DMS 273 (cell line): ENCODE measurements around the gene IFNA16.
"Not testable (repeated sequence)": the region's sequence is repeated elsewhere in the genome, so short reads cannot be mapped to it uniquely, and the experiment has no call there.

Source experiments
- DNase-seq: peaks from one replicate; lab custom pipeline; 2025; ENCODE audit not compliant: unreplicated experiment; lab: John Stamatoyannopoulos, UW

Gene IFNA16

DNA sequence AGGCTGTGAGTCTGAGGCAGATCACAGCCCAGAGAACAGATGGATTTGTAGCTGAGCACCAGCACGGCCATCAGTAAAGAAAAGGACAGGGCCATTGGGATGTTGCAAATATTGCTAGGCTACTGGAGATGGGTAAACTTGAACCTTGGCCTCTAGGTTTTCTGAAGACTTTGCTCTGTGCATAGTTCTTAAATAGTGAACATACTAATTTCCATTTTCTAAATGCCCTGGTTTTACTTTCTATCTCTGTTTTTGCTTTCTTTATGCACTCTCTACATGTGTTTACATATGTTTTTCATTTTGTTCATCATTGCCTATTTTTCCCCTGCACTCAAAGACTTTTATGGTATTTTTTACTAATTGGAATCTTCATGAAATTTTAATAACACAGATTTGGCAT is at the start of gene IFNA16:
IFNA16 (minus strand) TSS at position 101 of the 400 bp plus-strand sequence; CDS start at position 95, 6 bp downstream.
- not testable (repeated sequence) for DNase-seq

GRCh38 chr9:21265421-21266189 is 48.5 kb upstream of the IFNA16 start:
- no peak for DNase-seq

DNA sequence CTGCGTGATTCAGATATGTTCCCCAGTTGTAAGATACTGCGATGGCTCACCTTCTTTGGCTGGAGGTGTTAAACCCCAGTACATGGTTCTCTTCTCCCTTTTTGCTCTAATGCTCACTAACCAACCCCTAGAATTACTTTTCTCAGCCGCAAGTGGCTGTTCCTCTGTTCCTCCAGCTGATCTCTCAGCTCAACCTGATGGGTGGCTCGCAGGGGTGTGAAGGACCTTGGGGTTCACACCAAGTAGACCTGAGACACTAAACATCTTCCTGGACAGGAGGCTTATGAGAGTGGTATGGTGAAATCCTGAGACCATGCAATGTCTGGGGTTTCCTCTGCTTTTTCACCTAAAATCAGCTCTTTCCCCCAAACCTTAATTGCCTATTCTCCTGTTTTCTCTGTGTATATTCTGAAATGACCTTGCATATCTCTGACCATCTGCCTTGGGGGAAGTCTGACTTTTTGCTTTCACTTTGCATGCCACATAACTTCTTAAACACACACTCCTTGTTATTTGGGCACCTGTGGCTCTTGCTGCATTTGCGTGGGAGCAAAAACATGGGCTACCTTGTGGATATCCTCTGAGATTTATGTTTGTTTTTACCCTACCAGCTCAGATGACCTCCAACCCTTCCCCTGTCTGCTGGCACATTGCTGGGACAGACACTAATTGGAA is 38.6 kb upstream of the IFNA16 start:
- DNase-seq: peak; percentile 8

DNA sequence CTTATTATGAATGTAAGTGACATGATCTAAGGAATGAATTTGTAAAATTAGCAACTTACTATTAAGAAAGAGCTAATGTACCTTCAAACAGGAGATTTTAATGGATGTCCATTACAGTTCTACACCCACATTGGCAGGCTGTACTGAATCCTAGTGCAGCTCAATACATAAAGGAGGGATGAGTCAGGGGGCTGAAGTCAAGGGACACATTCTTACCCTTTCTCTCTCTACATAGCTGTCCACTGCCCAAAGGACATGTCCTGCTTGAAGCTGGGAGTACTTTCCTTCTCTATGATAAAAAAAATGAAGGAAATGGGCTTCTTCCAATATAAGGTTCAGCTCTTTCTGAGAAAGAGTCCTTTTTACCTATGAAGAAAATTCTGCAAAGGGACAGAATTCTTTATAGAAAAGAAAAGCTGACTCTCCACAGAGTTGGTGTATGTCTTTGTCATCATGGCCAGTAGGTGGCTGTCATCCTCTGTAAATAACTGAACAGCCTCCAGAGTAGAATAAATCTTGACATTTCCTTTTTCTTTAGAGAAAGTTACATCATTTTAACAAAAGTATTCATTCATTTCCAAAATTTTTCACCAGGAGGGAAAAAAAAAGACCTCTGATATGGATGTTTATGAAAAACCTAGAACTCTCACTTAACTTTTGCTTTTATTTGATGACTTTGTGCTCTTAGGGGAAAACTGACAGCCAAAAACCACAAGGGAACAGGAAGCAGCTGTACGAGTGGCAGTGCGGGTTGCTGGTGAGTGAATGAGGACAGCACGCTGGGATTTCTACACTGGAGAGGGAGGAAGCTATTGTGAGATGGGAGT is 35.8 kb upstream of the IFNA16 start:
- peak; percentile 54 for DNase-seq

GRCh38 chr9:21251638-21252037 is 34.5 kb upstream of the IFNA16 start:
- DNase-seq: no peak

GRCh38 chr9:21251190-21251589 is 34.1 kb upstream of the IFNA16 start:
- no peak for DNase-seq

- no peak for DNase-seq
Measured at GRCh38 chr9:21244836-21245235, 27.7 kb upstream of the IFNA16 start.

- DNase-seq: no peak
Measured at GRCh38 chr9:21239911-21240310, 22.8 kb upstream of the IFNA16 start, which contains the start of gene IFNA14. TSS of gene IFNA14 (minus strand) at chr9:21240005. CDS start at chr9:21239935, 70 bp downstream.

GRCh38 chr9:21236360-21236714 is 19.2 kb upstream of the IFNA16 start:
- DNase-seq: not testable (repeated sequence)

DNA sequence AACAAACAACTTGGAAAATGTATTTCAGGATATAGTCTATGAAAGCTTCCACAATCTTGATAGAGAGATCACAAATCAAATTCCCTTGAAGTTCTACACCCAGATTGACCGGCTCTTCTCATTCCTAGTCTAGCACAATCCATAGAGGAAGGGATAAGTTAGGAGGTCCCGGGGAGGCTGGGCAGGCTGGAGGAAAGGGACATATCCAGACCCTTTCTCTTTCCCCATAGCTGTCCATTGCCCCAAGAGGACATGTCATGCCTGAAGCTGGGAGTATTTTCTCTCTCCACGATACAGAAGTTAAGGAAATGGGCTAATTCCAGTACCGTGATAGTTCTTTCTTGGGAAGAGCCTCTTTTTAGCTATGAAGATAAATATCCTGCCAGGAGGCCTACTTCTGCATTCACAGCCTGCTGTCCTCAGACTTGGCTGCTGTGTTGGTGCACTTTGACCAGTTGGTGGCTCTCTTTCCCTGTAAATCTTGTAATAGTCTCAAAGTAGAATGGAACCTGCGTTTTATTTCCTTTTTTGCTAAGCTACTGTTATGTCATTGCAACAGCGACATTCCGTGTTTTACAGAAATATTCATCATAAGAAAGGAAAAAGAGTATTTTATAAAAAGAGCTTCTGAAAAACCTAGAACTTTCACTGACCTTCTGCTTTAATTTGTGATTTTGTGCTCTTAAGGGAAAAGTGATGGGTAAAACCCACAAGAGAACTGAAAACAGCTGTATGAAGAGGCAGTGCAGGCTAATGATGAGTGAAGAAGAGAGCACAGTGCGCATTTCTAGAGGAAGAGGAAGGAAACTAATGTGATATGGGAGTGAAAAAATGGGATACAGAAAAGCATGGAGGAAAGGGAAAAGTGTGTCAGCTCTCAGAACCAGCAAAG is 18.6 kb upstream of the IFNA16 start:
- peak; percentile 62 for DNase-seq

DNA sequence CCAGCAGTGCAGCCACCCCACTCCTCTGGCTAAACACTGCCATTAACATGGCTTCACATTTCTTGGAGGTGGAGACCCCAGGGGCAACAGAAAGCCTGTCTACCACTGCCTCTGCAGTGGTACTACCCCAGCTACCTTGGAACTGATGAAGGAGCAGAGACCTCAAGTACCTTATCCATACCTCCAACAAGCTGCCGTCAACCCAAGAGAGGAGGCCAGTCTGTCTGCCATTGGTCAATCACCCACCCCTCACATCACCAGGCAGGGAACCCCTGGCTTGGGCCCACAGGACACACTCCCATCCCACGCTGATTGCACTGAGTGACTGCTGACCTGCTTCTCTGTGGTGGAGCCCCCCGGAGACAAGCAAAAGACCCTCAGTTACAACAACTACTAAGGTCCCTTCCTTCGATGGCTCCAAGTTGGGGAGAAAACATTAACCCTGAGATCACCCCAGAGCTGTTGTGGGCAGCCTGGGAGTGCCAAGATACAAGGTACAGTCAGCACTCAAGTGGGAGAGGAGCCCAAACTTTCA is 17.1 kb upstream of the IFNA16 start:
- DNase-seq: no peak

- no peak for DNase-seq
Measured at GRCh38 chr9:21233258-21233657, 16.1 kb upstream of the IFNA16 start.

- DNase-seq: no peak
Measured at GRCh38 chr9:21228122-21228521, 11.0 kb upstream of the IFNA16 start, which contains the start of gene IFNA17. TSS of gene IFNA17 (minus strand) at chr9:21228222. CDS start at chr9:21228173, 49 bp downstream.

- DNase-seq: peak; percentile 31
Measured at GRCh38 chr9:21213411-21214326, 3.4 kb downstream of the IFNA16 start.

DNA sequence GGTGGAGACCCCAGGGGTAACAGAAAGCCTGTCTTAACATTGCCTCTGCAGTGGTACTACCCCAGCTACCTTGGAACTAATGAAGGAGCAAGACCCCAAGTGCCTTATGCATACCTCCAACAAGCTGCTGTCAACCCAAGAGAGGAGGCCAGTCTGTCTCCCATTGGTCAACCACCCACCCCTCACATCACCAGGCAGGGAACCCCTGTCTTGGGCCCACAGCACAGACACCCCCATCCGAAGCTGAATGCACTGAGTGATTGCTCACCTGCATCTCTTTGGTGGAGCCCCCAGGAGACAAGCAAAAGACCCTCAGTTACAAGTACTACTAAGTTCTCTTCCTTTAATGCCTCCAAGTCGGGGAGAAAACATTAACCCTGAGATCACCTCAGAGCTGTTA is 5.0 kb downstream of the IFNA16 start:
- DNase-seq: not testable (repeated sequence)

DNA sequence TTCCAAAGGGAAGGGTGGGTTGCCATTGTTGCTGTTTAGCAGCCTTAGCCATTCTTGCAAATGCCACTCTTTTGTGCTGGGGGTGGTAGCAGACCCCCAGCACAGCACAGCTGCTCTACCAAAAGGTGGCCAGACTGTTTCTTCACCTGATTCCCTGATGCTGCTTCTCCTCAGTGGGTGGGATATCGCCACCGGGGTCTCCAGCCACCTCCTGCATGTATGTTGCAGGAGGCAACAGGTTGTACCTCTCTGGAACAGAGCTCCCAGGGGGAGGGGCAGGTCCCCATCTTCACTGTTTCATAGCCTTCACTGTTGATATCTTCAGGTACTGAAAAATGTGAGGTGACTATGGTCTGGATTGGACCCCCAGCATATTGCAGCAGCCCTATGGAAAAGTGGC is 6.3 kb downstream of the IFNA16 start:
- not testable (repeated sequence) for DNase-seq

DNA sequence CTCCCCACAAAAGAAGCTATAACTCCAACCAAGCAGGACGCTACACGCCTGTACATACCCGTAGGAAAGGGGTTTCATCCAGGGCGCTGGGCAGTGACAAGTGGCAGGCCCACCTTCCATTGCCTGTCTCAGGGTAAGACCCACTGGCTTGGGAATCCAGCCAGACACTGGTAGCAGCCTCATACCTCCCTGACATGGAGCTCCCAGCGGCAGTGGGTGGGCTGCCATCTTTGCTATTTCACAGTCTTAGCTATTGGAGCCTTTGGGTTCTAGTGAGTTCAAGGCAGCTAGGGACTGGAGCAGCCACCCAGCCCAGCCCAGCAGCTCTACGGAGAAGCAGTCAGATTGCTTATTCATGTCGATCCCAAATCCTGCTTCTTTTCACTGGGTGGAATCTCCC is 6.8 kb downstream of the IFNA16 start:
- DNase-seq: no peak

DNA sequence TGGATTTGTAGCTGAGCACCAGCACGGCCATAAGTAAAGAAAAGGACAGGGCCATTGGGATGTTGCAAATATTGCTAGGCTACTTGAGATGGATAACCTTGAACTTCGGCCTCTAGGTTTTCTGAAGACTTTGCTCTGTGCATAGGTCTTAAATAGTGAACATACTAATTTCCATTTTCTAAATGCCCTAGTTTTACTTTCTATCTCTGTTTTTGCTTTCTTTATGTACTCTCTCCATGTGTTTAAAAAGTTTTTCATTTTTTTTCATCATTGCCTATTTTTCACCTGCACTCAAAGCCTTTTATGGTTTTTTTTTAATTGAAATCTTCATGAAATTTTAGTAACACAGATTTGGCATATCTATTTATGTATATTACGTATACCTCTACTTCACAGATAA is 10.1 kb downstream of the IFNA16 start, which contains the start of gene IFNA10:
IFNA10 (minus strand) TSS at position 101 of the 400 bp plus-strand sequence; CDS start at position 55, 46 bp downstream.
- not testable (repeated sequence) for DNase-seq

DNA sequence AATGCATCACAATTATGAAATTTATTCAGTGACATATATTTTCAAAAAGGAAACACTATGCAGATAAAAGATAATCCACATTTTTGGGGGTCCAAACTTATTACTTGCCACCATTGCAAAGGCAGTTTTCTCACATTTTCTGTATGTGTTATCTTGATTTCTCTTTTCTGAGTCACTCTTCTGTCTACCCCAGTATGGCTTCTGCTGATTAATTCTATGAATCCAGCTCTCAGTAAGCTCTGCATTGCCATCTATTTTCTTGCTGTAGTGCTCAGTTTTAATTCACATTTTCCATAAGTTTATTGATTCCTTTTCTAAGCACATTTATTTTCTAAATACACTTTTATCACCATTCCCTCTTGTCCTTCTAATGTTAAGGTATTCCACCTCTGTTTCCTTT is 11.9 kb downstream of the IFNA16 start:
- DNase-seq: no peak
